Adrenal gland (tissue), 5 donors: Measurements from ENCODE around the gene HSFX2.

ENCODE experiments used
- POLR2A ChIP-seq, 2 donors: fragments of 450-650 bp; IDR thresholded peaks; one replicate each; pipeline ENCODE4 v1.6.1; 2017; ENCODE audit warnings: antibody characterized with exemption in 2 of 2, mild to moderate bottlenecking in 2 of 2, moderate library complexity in 1 of 2
- TF ChIP-seq, protein P1 (sequence below), 6 experiments: fragments of 450-650 bp in 4 of 6; fragments of 200-600 bp in 2 of 6; sonication (generic) in 1 of 6; IDR thresholded peaks; 1 replicate in 5 of 6; 2 replicates in 1 of 6; pipeline versions ENCODE4 v1.5.1 to v1.8.0; 2016 to 2021; ENCODE audit warnings: antibody characterized with exemption in 6 of 6, mild to moderate bottlenecking in 2 of 6, moderate library complexity in 1 of 6
- donor health status: DM: no; HTN: no; CAD: no.

DNA sequence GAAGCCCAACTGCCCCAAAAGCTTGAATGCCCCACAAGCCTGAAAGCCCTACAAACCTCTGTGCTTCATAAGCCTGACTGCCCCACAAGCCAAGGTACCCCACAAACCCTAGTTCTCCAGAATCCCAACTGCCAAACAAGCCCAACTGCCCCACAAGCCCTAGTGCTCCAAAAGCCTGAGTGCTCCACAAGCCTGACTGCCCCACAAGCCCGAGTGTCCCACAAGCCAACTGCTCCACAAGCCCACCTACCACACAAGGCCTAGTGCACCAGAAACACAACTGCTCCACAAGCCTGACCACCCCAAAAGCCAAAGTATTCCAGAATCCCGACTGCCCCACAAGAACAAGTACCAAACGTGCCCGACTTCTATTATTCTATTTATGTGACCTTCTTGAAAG is 31.8 kb downstream of the HSFX2 start:
- TF ChIP-seq, protein P1, sequence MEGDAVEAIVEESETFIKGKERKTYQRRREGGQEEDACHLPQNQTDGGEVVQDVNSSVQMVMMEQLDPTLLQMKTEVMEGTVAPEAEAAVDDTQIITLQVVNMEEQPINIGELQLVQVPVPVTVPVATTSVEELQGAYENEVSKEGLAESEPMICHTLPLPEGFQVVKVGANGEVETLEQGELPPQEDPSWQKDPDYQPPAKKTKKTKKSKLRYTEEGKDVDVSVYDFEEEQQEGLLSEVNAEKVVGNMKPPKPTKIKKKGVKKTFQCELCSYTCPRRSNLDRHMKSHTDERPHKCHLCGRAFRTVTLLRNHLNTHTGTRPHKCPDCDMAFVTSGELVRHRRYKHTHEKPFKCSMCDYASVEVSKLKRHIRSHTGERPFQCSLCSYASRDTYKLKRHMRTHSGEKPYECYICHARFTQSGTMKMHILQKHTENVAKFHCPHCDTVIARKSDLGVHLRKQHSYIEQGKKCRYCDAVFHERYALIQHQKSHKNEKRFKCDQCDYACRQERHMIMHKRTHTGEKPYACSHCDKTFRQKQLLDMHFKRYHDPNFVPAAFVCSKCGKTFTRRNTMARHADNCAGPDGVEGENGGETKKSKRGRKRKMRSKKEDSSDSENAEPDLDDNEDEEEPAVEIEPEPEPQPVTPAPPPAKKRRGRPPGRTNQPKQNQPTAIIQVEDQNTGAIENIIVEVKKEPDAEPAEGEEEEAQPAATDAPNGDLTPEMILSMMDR (IDR thresholded peaks at IDR 0.05) = no peak
- no peak for TF ChIP-seq POLR2A (IDR thresholded peaks at IDR 0.05)
